HG03196 (cell line): Measurements from ENCODE around the gene IGLON5.

Experiments used
- ATAC-seq: cut with Tn5 transposase; IDR thresholded peaks from one replicate; pipeline ENCODE4 v1.9.1; 2021; ENCODE audit not compliant: unreplicated experiment

The IGLON5 gene

GRCh38 chr19:51337861-51338562, 26.6 kb downstream of the IGLON5 start:
- no peak for ATAC-seq

- ATAC-seq = peak; percentile 64
Measured at GRCh38 chr19:51338563-51339312, 27.3 kb downstream of the IGLON5 start.

- no peak for ATAC-seq
Measured at GRCh38 chr19:51339313-51339686, 27.9 kb downstream of the IGLON5 start.

GRCh38 chr19:51339687-51340656, 28.5 kb downstream of the IGLON5 start:
- ATAC-seq = peak; percentile 43

GRCh38 chr19:51341066-51341465, 29.6 kb downstream of the IGLON5 start:
- no peak for ATAC-seq

GRCh38 chr19:51341976-51342580, 30.6 kb downstream of the IGLON5 start, which contains the start of gene VSIG10L:
Gene VSIG10L, minus strand, starts transcription at chr19:51342139. Its CDS starts 15 bp downstream, at chr19:51342124.
- ATAC-seq = no peak

GRCh38 chr19:51342631-51343569, 31.5 kb downstream of the IGLON5 start:
- no peak for ATAC-seq

GRCh38 chr19:51345076-51345620, 33.7 kb downstream of the IGLON5 start:
- no peak for ATAC-seq

GRCh38 chr19:51346742-51347141, 35.3 kb downstream of the IGLON5 start:
- ATAC-seq = no peak

GRCh38 chr19:51347209-51347928, 35.9 kb downstream of the IGLON5 start:
- no peak for ATAC-seq

GRCh38 chr19:51351266-51351990, 40.0 kb downstream of the IGLON5 start:
- ATAC-seq = no peak

GRCh38 chr19:51352783-51353360, 41.4 kb downstream of the IGLON5 start:
- no peak for ATAC-seq

GRCh38 chr19:51354103-51354741, 42.8 kb downstream of the IGLON5 start:
- no peak for ATAC-seq

- ATAC-seq = no peak
Measured at GRCh38 chr19:51354742-51355148, 43.3 kb downstream of the IGLON5 start.

GRCh38 chr19:51356159-51356801, 44.8 kb downstream of the IGLON5 start:
- ATAC-seq = no peak

GRCh38 chr19:51357952-51358351, 46.5 kb downstream of the IGLON5 start:
- ATAC-seq = no peak

- ATAC-seq = no peak
Measured at GRCh38 chr19:51359294-51359693, 47.9 kb downstream of the IGLON5 start.
